Measurements from ENCODE around the gene KCTD16.

DNA sequence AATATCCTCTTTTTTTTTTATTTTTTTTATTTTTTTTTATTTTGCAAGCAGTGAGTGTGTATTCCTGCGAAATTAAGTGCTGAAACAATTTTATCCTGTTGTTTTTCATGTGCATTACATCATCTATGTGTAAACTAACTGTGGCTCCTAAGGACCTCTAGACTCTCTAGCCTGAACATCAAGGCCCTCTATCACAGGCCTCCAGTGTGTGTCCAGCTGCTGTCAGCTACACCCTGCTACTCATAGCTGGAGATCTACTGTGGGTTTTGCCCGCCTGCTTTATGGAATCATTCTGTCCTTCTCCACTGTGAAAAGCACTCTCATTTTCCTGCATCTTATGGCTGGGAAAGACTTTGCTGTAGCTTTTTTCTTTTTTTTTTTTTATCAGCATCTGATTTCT lies 157.8 kb downstream of the KCTD16 start:
- TF ChIP-seq, protein P1, sequence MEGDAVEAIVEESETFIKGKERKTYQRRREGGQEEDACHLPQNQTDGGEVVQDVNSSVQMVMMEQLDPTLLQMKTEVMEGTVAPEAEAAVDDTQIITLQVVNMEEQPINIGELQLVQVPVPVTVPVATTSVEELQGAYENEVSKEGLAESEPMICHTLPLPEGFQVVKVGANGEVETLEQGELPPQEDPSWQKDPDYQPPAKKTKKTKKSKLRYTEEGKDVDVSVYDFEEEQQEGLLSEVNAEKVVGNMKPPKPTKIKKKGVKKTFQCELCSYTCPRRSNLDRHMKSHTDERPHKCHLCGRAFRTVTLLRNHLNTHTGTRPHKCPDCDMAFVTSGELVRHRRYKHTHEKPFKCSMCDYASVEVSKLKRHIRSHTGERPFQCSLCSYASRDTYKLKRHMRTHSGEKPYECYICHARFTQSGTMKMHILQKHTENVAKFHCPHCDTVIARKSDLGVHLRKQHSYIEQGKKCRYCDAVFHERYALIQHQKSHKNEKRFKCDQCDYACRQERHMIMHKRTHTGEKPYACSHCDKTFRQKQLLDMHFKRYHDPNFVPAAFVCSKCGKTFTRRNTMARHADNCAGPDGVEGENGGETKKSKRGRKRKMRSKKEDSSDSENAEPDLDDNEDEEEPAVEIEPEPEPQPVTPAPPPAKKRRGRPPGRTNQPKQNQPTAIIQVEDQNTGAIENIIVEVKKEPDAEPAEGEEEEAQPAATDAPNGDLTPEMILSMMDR (optimal IDR thresholded peaks at IDR 0.05 in 1 of 3, IDR thresholded peaks at IDR 0.05 in 1 of 3, conservative IDR thresholded peaks at IDR 0.05 in 1 of 3; ENCODE audit: extremely low read depth in 1 of 3, insufficient read depth in 2 of 3, low read length in 3 of 3): no peak
- TF ChIP-seq EZH2 (IDR thresholded peaks at IDR 0.05; ENCODE audit: low read length): no peak
